Stimulated activated CD4-positive, alpha-beta T cell treated with anti-CD3 and anti-CD28 coated beads, Interleukin-2, amount 100 ng/mL, for 4 hours (primary cell): ENCODE data around the gene SBK1.
"Not testable (repeated sequence)": the region's sequence is repeated elsewhere in the genome, so short reads cannot be mapped to it uniquely, and the experiment has no call there.

Experiments
- DNase-seq: peaks from one replicate; pipeline ENCODE4 v3.0.0-alpha.2; 2020; ENCODE audit warnings: low read depth

The SBK1 gene

DNA sequence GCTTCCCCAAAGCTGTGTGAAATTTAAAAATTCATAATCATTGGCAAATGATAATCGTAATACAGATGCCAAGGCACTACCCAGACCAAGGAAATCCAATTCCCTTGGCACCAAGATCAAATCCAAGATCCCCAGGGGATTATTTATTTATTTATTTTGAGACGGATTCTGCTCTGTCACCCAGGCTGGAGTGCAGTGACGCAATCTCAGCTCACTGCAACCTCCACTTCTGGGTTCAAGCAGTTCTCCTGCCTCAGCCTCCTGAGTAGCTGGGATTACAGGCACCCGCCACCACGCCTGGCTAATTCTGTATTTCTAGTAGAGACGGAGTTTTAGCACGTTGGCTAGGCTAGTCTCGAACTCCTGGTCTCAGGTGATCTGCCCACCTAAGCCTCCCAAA is 43.4 kb downstream of the SBK1 start:
- DNase-seq: not testable (repeated sequence)

GRCh38 chr16:28336940-28337710 is 44.8 kb downstream of the SBK1 start:
- DNase-seq: not testable (repeated sequence)

GRCh38 chr16:28338230-28338629 is 45.9 kb downstream of the SBK1 start:
- not testable (repeated sequence) for DNase-seq

- not testable (repeated sequence) for DNase-seq
Measured at GRCh38 chr16:28362600-28362999, 70.3 kb downstream of the SBK1 start.

GRCh38 chr16:28363408-28363807 is 71.1 kb downstream of the SBK1 start, which contains the start of gene NPIPB6:
NPIPB6 (minus strand) TSS chr16:28363508; CDS start chr16:28362822, 686 bp downstream.
- DNase-seq: not testable (repeated sequence)

GRCh38 chr16:28364268-28365173 is 72.2 kb downstream of the SBK1 start:
- DNase-seq: not testable (repeated sequence)

GRCh38 chr16:28367926-28368325 is 75.6 kb downstream of the SBK1 start:
- not testable (repeated sequence) for DNase-seq
